Neural progenitor cell (in vitro differentiated cells): ENCODE data around the gene GPM6B.

Experiments used
- CTCF ChIP-seq: fragments of 200-600 bp; sonication (generic); IDR thresholded peaks from 2 replicates; pipeline ENCODE4 v1.5.1; 2017; ENCODE audit warnings: antibody characterized with exemption, mild to moderate bottlenecking
- EZH2 ChIP-seq: fragments of 200-600 bp; sonication (generic); IDR thresholded peaks from 2 replicates; pipeline ENCODE4 v1.6.1; 2017; ENCODE audit warnings: antibody characterized with exemption, mild to moderate bottlenecking, moderate library complexity
- EZH2phosphoT487 ChIP-seq: fragments of 200-600 bp; sonication (generic); IDR thresholded peaks from 2 replicates; pipeline ENCODE4 v1.6.1; 2017; ENCODE audit warnings: antibody characterized with exemption

GRCh38 chrX:13760426-13760825 is 56.5 kb downstream of the GPM6B start:
- no peak for TF ChIP-seq CTCF
- TF ChIP-seq EZH2: no peak
- TF ChIP-seq EZH2phosphoT487: no peak
